ENCODE data around the gene ACOT8.
"Not testable (repeated sequence)": the region's sequence is repeated elsewhere in the genome, so short reads cannot be mapped to it uniquely, and the experiment has no call there.

ACOT8 gene

DNA sequence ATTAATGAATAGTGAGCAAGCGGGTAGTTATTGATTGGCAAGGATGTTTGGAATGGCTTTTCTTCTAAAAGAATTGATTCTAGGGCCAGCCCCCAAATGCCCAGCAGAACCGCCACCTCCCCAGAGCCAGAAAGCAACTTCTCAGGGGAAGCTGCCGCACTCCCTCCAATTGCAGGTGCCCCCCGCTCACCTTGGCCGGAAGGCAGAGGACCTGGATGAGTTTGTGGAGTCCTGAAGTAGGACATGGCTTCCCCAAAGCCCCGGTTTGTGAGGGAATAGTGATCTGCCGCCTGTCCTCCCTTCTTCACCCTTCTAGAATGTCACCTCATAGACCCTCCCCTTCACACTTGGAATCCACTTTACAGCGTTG, 30.1 kb upstream of the ACOT8 start, which contains the start of gene SPATA25:
Gene SPATA25 (minus strand): TSS at position 277 of the 370 bp plus-strand sequence. CDS start 32 bp downstream, at position 245.
- no peak for DNase-seq (ENCODE audit: low spot score)

DNA sequence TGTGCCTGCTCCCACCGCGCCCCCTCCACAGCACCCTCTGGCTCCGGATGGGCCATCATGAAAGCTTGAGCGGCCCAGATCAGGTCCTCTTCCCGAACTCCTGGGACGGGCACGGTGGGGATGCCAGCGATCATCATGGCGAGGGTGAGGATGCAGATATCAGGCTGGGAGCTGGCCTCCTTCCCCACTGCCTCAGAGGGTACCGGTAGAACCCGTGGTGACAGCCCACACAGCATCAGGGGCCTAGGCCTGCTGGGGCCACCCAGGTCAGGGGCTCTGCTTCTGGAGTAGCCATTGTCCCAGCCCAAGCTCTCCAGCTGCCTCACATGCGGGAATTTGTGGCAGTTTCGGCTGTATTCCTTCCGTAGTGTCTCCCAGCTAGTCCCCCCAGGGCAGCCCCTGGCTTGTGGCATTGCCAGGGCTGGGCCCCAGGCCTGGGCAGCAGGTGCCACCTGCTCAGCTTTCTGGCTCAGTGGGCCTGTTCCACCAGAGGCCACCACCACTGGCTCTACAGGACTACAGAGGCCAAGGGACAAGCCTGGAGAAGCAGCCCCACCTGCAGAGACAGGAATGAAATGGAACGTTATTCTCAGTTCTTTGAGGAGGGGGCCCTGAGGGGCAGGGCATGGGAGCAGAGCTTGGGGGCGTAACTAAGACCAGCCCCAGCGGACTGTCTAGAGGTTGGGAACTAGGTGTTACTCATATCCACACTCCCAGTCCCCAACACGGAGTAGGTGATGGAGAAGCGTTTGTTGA, 29.6 kb upstream of the ACOT8 start:
- DNase-seq (ENCODE audit: low spot score): no peak

DNA sequence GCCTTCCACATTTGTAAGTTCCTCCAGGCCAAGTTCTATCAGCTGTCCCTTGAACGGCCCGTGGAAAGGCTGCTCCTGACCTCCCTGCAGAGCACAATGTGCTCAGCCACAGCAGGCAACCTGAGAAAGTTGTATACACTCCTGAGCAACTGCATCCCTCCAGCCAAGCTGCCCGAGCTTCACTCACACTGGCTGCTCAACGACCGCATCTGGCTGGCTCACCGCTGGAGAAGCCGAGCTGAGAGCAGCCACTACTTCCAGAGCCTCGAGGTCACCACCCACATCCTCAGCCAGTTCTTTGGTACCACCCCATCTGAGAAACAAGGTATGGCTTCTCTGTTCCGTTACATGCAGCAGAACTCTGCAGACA, 25.9 kb upstream of the ACOT8 start:
- DNase-seq (ENCODE audit: low spot score): no peak

DNA sequence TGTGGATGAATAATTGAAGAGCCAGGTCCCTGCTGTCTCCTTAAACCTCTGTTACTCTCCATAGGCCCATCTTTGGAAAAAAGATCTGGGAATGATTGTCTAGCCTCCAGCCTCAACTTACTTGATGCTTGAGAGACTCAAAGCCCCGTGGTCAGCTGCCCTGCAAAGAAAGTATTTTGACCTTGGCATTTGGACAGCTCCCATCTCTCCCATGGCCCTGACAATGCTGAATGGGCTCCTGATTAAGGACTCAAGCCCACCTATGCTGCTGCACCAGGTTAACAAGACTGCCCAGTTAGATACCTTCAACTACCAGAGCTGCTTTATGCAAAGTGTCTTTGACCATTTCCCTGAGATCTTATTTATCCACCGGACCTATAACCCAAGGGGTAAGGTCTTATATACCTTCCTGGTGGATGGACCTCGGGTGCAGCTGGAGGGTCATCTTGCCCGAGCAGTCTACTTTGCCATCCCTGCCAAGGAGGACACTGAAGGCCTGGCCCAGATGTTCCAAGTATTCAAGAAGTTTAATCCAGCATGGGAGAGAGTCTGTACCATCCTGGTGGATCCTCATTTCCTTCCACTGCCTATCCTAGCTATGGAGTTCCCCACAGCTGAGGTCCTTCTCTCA, 25.4 kb upstream of the ACOT8 start:
- no peak for DNase-seq (ENCODE audit: low spot score)

DNA sequence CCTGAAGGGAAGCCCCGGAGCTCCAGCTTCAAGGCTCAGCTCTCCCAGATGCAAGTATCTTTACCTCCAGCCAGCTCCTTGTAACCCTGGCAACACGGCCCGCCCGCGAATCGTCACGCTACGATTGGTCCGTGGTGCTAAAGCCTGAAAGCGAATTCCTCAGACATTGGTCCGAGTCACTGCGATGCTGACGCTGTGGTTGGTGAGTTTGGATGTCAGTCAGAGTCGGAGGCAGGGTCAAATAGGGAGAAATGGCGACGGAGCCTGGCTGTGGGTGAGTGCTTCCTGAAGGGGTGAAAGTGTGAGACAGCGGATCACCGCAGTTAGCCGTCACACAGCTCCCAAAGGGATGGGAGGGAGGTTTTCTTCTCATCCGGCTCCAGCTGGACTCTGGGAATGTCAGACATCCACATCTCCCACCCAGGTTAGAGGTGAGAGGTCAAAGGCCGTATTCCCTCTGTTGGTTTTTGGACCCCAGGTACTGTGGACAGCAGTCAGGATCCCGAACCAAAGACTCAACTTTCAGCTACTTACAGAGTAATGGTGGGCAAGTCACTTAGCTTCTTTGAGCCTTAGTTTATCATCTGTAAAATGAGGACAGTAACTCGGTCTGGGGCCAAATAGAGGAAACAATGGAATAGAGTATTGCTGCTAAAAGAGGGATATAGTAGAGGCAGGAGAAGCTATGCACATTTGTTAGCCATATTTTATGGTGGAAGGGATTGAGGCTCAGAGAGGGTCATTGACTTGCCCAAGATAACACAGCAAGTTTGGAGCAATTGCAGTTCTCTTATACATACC, 24.0 kb upstream of the ACOT8 start, which contains the start of gene ZSWIM1:
Gene ZSWIM1 (plus strand): TSS at position 240 of the 801 bp plus-strand sequence. CDS start 1,366 bp downstream, outside the sequence.
- DNase-seq (ENCODE audit: low spot score): peak; percentile 100

DNA sequence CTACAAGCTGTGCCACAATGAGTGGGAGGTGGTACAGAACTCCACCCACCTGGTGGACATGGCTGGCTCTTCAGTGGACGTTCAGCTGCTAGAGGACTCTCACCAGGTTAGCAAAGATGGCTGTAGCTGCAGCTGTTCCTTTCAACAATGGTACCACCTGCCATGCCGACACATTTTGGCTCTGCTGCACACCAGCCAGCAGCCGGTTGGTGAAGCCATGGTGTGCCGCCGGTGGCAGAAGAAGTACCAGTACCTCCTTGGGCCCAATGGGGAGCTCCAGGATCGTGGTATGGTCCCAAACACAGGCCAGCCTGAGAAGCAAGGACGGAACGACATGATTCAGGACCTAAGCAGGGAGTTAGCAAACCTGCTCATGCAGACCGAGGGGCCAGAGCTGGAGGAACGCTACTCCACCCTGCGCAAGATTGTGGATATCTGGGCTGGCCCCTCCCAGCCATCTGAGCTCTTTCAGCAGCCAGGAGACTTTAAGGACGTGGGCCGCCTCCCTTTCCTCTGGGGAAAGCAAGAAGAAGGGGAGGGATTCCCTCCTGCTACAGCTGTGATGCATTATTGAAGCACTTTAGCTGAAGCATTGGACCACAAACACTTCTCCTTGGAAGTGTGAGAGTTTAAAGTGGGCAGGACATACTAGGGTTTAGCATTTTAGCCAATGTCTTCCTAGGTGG, 21.0 kb upstream of the ACOT8 start:
- DNase-seq (ENCODE audit: low spot score): peak; percentile 82

DNA sequence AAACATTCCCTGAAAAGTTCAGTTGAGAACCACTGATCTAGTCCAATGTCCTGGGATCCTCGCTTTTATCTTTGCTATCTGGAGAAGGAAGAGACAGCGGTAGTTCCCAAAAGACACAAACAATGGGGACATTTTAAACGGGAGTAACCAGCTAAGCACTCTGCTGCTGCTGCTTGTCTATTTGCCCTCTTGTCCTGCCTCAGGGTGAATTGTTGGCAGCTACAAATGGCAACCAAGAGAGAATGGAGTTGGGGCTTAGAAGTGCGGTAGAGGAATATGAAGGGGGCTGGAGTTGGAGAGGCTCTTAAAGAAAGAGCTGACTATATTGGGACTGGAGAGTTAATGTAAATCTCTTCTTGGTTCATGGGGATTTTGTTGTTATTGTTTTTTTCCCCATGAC, 17.4 kb upstream of the ACOT8 start:
- DNase-seq (ENCODE audit: low spot score): no peak

DNA sequence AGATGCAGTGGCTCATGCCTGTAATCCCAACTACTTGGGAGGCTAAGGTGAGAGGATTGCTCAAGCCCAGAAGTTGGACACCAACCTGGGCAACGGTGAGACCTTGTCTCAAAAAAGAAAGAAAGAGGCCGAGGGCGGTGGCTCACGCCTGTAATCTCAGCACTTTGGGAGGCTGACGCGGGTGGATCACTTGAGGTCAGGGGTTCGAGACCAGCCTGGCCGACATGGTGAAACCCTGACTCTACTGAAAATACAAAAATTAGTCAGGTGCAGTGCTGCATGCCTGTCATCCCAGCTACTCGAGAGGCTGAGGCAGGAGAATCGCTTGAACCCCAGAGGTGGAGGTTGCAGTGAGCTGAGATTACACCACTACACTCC, 16.9 kb upstream of the ACOT8 start:
- not testable (repeated sequence) for DNase-seq (ENCODE audit: low spot score)

DNA sequence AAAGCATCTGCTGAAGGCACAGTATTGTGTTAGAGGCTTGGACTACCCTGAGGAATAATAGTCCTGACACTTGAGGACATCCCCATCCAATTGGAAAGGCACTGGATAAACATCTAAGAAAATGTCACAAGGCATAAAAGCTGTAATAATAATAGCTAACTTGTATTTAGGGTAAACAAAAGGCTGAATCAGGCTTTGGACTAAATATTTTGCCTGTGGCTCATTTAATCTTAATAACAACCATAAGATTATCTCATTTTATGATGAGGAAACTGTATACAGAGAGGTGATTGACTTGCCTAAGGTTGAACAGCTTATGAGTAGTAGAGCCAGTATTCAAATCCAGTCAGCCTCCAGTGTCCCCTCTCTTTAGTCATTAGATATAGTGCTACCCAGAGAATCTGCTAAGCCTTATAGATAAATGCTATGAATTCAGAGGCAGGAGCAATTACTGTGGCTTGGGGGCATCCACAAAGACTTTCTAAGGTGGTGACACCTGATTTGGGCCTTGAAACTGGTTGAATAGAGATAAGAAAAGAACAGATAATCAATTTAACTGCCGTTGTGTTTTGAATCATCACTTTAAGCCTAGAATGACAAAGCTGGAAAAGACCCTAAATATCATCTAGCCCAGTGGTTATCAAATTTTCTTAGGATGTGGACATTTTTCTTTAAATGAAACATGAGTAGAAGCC, 16.4 kb upstream of the ACOT8 start:
- no peak for DNase-seq (ENCODE audit: low spot score)

DNA sequence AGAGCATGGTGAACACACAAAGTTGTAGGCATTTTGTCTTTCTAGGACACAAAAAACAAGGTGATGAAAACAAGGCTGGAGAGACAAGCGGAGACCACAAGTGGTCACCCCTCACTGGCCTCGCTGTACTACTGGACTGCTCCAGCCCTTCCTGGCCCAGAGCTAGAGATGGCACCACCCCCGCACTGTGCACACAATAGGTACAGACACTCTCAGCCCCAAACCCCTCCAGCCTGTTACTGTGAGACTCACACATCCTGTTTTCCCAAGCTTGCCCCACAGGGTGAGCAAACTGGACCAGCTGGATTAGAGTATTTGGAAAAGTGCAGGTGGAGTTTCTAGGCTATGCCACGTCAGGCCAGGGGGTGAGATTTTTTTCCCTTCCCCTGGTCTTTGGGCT, 15.4 kb upstream of the ACOT8 start:
- no peak for DNase-seq (ENCODE audit: low spot score)

DNA sequence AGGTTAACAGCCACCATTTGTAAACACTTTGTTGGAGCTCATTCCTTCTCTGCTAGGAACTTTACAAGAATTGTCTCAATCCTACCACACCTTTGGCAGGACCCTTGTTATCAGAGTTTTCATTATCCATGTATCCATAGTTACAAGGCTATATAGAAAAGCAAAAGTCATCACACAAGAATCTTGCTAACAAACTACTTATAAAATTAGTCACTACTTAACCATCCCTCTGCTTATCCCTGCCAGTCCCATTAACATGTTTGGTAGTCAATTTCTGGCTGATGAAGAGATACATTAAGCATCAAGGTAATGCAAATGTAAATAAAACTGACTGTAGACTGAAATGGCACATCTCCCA, 10.6 kb upstream of the ACOT8 start:
- DNase-seq (ENCODE audit: low spot score): no peak

DNA sequence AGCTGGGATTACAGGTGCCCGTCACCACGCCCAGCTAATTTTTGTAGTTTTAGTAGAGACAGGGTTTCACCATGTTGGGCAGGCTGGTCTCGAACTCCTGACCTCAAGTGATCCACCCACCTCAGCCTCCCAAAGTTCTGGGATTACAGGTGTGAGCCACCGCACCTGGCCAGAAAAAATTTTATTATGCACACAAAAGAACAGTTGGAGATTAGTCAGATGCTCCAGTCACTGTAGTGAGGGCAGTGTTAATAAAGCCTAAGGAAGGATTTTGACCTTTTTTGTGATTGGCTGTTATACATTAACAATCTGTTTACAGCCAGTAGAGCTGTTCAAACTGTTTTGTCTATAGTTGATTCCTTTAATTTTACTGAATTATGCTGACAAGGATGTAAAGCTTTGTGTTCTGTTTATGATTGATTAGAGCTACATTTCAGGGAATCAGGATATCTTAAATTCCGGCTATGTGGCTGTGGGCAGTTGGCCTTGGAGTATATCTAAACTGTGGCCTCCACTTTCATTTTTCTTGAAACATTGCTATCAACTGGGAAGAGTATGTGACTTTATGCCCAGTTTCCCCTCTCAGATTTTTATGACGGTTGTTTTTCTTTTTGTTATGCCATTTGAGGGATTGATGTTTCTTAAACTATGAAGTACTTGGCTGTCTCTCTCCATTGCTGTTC, 10.1 kb upstream of the ACOT8 start:
- DNase-seq (ENCODE audit: low spot score): no peak

DNA sequence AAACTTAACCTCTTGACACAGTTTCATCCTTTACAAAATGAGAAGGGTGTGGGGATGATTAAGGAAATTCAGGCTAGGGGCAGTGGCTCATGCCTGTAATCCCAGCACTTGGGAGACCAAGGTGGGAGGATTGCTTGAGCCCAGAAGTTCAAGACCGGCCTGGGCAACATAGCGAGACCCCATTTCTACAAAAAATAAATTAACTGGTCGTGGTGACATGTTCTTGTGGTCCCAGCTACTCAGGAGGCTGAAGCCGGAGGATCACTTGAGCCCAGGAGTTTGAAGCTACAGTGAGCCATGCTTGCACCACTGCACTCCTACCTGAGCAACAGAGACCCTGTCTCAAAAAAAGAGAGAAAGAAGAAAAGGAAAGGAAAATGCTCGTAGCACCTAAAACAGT, 9.3 kb upstream of the ACOT8 start:
- no peak for DNase-seq (ENCODE audit: low spot score)

DNA sequence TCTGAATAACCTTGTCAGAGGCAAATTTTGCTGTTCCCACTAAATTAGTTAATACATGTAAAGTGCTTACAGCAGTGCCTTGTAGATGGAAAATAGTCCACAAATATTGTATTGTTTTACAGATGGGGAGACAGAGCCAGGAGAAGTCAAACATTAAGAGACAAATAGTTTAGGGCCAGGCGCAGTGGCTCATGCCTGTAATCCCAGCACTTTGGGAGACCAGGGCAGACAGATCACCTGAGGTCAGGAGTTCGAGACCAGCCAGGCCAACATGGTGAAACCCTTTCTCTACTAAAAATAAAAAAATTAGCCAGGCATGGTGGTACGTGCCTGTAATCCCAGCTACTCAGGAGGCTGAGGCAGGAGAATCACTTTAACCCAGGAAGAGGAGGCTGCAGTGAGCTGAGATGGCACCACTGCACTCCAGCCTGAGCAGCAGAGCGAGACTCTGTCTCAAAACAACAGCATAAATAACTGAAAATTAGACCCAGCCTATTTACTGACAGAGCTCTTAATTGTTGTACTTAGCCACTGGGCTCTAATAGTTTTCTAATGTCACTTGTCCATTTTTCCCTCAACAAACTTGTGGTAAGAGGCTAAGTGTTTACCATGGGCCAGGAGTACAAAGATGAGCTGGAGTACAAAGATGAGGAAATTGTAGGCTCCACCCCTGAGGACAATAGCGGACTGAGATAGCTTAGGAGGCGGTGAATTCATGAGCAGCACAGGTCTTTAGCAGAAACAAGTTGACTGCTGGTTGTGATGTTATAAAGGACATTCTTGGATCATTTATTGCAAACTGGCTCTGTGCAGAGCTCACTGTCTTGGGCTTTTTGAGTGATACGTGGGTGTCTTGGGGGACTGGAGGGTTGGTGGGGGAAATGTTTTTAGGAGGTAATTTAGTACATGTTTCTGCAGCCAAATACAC, 6.6 kb upstream of the ACOT8 start:
- no peak for DNase-seq (ENCODE audit: low spot score)

DNA sequence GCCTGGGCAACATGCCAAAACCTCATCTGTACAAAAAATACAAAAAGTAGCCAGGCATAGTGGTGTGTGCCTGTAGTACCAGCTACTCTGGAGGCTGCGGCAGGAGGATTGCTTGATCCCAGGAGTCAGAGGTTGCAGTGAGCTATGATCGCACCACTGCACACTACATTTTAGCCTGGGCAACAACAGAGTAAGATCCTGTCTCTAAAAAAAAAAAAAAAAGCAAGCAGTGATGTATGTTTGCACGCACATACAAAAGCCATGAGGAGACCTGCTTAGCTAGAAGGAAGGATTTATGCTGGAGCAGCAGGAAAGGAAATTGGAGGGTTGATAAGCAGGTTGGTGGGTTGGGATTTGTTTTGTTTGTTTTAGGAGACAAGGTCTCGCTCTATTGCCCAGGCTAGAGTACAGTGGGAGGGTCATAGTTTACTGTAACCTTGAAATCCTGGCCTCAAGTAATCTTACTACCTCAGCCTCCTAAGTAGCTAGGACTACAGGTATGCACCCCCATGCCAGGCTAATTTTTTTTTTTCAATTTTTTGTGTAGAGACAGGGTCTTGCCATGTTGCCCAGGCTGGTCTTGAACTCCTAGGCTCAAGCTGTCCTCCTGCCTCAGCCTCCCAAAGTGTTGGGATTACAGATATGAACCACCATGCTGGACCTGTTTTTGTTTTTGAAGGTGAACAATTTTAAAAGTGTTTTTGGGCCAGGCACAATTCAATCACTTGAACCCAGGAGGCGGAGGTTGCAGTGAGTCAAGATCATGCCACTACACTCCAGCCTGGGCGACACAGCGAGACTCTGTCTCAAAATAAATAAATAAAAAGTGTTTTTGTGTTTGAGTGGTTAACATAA, 4.3 kb upstream of the ACOT8 start:
- DNase-seq (ENCODE audit: low spot score): peak; percentile 80

DNA sequence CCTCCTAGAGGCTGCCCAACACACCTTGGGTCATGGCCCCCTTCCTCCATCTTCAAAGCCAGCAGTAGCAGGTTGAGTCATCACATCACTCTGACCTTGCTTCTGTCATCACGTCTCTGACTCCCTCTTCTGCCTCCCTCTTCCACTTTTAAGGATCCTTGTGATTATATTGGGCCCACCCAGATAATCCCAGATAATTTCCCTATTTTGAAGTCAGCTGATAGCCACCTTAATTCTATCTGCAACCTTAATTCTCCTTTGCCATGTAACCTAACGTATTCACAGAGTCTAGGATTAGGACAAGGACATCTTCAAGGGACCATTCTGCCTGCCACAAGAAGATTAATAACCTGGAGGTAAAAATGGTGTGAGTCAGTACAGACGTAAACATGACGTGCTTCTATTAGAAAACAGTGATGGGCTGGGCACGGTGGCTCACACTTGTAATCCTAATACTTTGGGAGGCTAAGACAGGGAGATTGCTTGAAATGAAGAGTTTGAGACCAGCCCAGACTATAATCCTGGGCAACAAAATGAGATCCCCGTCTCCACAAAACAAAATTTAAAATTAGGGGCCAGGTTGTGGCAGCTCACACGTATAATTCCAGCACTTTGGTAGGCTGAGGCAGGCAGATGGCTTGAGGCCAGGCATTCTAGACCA, 3.5 kb upstream of the ACOT8 start:
- no peak for DNase-seq (ENCODE audit: low spot score)

DNA sequence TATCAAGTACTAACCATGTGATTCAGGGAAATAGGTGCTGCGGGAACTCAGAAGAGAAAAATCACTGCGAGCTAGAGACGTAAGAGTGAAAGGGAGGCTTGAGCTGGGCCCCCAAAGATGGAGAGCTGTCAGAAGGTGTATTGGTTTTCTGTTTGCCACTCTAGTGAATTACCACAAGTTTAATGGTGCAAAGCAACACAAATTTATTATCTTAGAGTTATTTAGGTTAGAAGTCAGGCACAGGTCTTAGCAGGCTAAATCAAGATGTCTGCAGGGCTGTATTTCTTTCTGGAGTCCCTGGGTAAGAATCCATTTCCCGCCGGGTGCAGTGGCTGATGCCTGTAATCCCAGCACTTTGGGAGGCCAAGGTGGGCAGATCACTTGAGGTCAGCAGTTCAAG, 2.7 kb upstream of the ACOT8 start:
- DNase-seq (ENCODE audit: low spot score): no peak

DNA sequence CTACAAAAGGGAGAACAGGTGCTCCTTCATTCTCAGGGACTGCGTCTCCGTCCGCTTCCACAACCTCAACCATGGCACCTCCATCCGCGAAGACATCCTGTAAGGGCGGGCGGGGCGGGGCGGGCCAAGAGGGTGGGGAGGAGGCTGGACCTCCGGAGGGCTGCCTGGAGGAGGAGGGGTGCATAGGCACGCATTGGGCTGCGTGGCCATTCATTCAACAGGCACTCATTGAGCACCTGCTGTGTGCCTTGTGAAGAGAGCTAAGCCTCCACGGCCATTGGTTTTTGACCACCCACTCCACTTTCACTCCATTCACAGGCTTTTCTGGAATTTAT, 657 bp upstream of the ACOT8 start:
- no peak for DNase-seq (ENCODE audit: low spot score)

DNA sequence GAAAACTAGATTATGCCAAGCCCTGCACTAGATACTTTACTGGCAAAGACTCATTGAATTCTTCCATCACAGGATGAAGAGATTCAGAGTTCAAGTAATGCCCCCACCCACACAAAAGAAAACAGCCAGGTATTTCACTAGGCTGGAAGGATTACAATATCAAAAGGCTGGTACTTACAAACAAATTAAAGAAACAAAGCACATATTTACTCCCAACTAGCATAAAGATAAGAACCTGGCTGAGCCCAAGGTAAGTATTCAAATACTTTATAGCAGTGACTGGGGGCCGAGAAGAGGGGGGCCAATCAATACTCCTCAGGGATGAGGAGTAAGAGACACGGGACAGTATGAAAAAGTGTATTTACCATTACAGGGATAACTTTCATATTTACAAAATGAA, 3.7 kb downstream of the ACOT8 start:
- no peak for DNase-seq (ENCODE audit: low spot score)
